Coronary artery (tissue), 2 donors: ENCODE results near the gene FAM111A.
A peak's percentile ranks its signal among the peaks of the same experiment; 100 is the strongest.
"Not testable (repeated sequence)": the region's sequence is repeated elsewhere in the genome, so short reads cannot be mapped to it uniquely, and the experiment has no call there.

Experiments used
- DNase-seq: peaks from one replicate; pipeline ENCODE4 v3.0.0-alpha.2; 2017; ENCODE audit warnings: low spot score
- H3K27ac ChIP-seq, 2 donors: fragments of 200-600 bp; sonication (generic); one replicate each; pipeline ENCODE4 v1.5.1; 2016 to 2019
- H3K4me3 ChIP-seq: fragments of 200-600 bp; sonication (generic); 2 replicates; pipeline ENCODE4 v1.5.1; 2016; ENCODE audit warnings: mild to moderate bottlenecking, moderate library complexity
- TF ChIP-seq, protein P1 (sequence below): fragments of 200-600 bp; sonication (generic); IDR thresholded peaks from one replicate; pipeline ENCODE4 v1.5.1; 2019; ENCODE audit warnings: antibody characterized with exemption

Gene FAM111A

GRCh38 chr11:59112494-59112893 is 30.2 kb upstream of the FAM111A start:
- TF ChIP-seq, protein P1, sequence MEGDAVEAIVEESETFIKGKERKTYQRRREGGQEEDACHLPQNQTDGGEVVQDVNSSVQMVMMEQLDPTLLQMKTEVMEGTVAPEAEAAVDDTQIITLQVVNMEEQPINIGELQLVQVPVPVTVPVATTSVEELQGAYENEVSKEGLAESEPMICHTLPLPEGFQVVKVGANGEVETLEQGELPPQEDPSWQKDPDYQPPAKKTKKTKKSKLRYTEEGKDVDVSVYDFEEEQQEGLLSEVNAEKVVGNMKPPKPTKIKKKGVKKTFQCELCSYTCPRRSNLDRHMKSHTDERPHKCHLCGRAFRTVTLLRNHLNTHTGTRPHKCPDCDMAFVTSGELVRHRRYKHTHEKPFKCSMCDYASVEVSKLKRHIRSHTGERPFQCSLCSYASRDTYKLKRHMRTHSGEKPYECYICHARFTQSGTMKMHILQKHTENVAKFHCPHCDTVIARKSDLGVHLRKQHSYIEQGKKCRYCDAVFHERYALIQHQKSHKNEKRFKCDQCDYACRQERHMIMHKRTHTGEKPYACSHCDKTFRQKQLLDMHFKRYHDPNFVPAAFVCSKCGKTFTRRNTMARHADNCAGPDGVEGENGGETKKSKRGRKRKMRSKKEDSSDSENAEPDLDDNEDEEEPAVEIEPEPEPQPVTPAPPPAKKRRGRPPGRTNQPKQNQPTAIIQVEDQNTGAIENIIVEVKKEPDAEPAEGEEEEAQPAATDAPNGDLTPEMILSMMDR: no peak
- Histone ChIP-seq H3K27ac (no peak overlapping the region), H3K4me3 (no peak overlapping the region)
- DNase-seq: no peak

DNA sequence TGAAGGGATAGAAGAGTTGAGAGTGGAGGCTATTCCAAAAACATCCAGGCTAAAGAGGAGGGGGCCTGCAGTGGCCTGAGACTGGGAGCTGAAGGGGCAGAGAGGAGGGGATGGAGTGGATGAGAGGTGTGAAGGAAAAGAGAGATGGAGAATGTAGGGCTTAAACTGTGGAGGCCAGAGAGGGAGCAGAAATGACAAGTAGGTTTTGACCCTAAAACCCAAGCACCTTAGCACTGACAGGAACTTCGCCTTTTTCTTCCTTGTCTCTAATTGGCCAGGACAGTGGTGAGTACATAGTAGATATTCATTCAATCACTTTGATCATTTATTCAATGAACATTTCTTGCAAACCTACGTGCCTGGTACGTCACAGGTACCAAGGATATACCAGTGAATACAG is 28.3 kb upstream of the FAM111A start:
- no peak for DNase-seq
- Histone ChIP-seq H3K27ac (no peak overlapping the region), H3K4me3 (no peak overlapping the region)
- TF ChIP-seq, protein P1: no peak

DNA sequence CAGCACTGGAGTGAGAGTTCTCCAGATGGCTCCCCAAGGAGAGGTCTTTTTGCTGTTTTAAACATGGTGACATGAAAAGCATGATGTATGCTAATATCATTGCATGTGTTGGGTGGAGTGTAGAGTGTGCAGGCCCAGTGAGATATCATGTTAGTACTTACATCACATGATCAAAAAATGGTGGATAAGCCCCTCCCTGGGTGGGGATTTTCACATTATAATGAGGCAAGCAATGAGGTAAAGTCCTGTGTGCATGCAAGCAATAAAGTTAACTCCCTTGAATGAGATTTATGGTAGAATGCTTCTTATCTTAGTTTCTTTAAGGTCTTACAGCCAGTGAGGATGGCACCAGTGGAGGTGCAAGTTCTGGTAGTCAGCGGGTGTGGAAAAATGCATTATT is 27.1 kb upstream of the FAM111A start:
- TF ChIP-seq, protein P1: no peak
- no peak overlapping the region for H3K27ac ChIP-seq
- DNase-seq: no peak

DNA sequence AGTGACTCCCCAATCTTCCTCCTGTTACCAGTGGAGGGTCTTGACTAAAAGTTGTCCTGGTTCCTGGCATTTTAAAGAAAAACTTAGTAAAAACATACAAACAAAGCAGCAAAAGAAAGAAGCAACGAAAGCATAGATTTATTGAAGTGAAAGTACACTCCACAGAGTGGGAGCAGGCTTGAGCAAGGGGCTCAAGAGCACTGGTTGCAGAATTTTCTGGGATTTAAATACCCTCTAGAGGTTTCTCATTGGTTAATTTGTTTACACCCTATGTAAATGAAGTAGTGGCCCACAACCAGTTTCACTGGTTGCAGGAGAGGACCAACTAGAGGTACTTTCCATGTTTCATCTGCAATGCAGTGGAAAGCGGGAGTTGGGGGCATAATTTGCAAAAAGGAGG is 24.9 kb upstream of the FAM111A start:
- H3K4me3 ChIP-seq: no peak overlapping the region
- no peak overlapping the region for H3K27ac ChIP-seq
- TF ChIP-seq, protein P1: no peak
- no peak for DNase-seq

More for the DNA sequence above, 27.1 kb upstream of the FAM111A start:
- H3K4me3 ChIP-seq: no peak overlapping the region

DNA sequence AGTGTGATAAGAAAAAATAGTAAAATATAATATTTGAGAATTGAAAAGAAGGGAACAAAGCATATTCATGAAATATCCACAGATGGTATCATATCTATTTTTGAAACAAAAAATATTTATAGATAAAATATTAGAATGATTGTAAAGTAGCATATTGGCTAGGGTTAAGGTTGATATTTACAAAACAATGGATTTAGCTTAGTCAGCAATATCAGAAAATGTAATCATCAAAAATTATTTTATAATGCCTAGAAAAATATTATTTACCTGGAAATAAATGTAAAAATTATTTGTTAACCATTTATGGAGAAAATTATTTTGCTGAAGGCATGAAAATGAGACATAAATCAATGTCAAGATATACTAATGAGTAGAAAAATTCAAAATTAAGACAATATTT is 22.8 kb upstream of the FAM111A start:
- no peak for DNase-seq
- H3K4me3 ChIP-seq: no peak overlapping the region
- no peak overlapping the region for H3K27ac ChIP-seq
- TF ChIP-seq, protein P1: no peak

GRCh38 chr11:59135648-59136461 is 6.8 kb upstream of the FAM111A start:
- TF ChIP-seq, protein P1: peak; percentile 91
- peak; percentile 79 for DNase-seq
- H3K4me3 ChIP-seq: peak overlapping the region; percentile 49

GRCh38 chr11:59136551-59136950 is 6.1 kb upstream of the FAM111A start:
- H3K27ac ChIP-seq, DNase-seq, H3K4me3 ChIP-seq: not testable (repeated sequence)

More at GRCh38 chr11:59135648-59136461, 6.8 kb upstream of the FAM111A start:
- no peak overlapping the region for H3K27ac ChIP-seq
